ENCODE results near the gene ROR2. TPM values are rescaled to one million over a fixed set of nuclear protein-coding genes. Genes with fewer than 3 reads are reported as not detected.
A peak's percentile ranks its signal among the peaks of the same experiment; 100 is the strongest.

The ROR2 gene
- total and polyA plus RNA-seq, 4 donors = 0.13 to 0.84 (median 0.52) TPM

- WGBS = 88% methylated on average over 1 of the region's 1 CpG
Observed at GRCh38 chr9:91735049-91735448, 215.0 kb downstream of the ROR2 start.

DNA sequence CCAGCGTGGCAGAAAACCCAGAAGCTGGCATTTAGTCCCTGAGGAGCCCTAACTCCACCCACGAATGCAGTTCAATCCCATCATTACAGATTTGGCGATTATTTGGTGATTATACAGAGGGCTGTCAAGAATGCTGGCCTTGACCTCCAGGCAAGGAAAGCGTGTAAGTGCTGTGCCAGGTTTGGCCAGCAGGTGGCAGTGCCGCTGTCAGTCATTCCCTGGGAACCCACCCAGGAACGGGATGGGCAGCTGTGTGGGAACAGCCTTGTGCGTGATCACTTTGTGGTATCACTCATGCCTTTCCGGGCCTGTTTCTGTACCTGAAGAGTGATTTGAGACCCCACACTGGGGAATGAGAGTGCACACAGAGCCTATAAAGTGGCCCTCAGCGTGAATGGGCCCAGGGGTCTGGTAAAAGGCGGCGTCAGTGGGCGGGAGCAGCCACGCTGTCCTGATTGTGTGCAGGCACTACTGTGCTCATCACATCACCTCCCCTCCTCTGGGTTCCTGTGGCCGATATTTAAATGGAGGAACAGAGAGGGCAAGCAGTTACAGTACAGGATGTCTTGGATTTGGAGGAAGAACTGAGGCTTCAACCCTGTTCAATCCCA is 215.6 kb downstream of the ROR2 start:
- no peaks in the 10 kb centered on the region for H3K9me3 ChIP-seq (ENCODE audit: control insufficient read depth in 4 of 4, low read length in 3 of 4)
- no peak overlapping the region for H3K27ac ChIP-seq (ENCODE audit: low read depth in 1 of 2, low read length in 2 of 2)
- peak; percentile 82 for DNase-seq (ENCODE audit: low spot score)
- H3K4me1 ChIP-seq (ENCODE audit: control insufficient read depth in 4 of 4, insufficient read depth in 4 of 4, low read length in 3 of 4) = no peaks in the 10 kb centered on the region
- no peak overlapping the region for H3K9ac ChIP-seq (ENCODE audit: low read depth in 1 of 2, low read length in 2 of 2)
- no peak overlapping the region for H3K4me3 ChIP-seq (ENCODE audit: low read depth in 1 of 3, low read length in 3 of 3)
- 41% methylated on average over 14 of the region's 14 CpGs for WGBS
- no peak for TF ChIP-seq HNF4A (conservative IDR thresholded peaks at IDR 0.05)
- TF ChIP-seq, protein P1, sequence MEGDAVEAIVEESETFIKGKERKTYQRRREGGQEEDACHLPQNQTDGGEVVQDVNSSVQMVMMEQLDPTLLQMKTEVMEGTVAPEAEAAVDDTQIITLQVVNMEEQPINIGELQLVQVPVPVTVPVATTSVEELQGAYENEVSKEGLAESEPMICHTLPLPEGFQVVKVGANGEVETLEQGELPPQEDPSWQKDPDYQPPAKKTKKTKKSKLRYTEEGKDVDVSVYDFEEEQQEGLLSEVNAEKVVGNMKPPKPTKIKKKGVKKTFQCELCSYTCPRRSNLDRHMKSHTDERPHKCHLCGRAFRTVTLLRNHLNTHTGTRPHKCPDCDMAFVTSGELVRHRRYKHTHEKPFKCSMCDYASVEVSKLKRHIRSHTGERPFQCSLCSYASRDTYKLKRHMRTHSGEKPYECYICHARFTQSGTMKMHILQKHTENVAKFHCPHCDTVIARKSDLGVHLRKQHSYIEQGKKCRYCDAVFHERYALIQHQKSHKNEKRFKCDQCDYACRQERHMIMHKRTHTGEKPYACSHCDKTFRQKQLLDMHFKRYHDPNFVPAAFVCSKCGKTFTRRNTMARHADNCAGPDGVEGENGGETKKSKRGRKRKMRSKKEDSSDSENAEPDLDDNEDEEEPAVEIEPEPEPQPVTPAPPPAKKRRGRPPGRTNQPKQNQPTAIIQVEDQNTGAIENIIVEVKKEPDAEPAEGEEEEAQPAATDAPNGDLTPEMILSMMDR (IDR thresholded peaks at IDR 0.05; ENCODE audit: low read depth, low read length, missing input control) = peak; percentile 81
- TF ChIP-seq NR2F2 (IDR thresholded peaks at IDR 0.05) = peak; percentile 38
- TF ChIP-seq RAD21 (IDR thresholded peaks at IDR 0.05) = peak; percentile 51 to 71
- TF ChIP-seq FOXA1 (IDR thresholded peaks at IDR 0.05) = no peak
- no peaks in the 10 kb centered on the region for H3K27me3 ChIP-seq (ENCODE audit: control insufficient read depth in 4 of 4, insufficient read depth in 4 of 4, low read length in 3 of 4)
- no peaks in the 10 kb centered on the region for H3K36me3 ChIP-seq (ENCODE audit: control insufficient read depth in 4 of 4, insufficient read depth in 3 of 4, low read depth in 1 of 4, low read length in 3 of 4)

More at GRCh38 chr9:91735049-91735448, 215.0 kb downstream of the ROR2 start:
- H3K27ac ChIP-seq (ENCODE audit: low read depth in 1 of 2, low read length in 2 of 2) = no peak overlapping the region
- no peaks in the 10 kb centered on the region for H3K9me3 ChIP-seq (ENCODE audit: control insufficient read depth in 4 of 4, low read length in 3 of 4)
- H3K27me3 ChIP-seq (ENCODE audit: control insufficient read depth in 4 of 4, insufficient read depth in 4 of 4, low read length in 3 of 4) = no peaks in the 10 kb centered on the region
- no peak overlapping the region for H3K9ac ChIP-seq (ENCODE audit: low read depth in 1 of 2, low read length in 2 of 2)
- no peak overlapping the region for H3K4me3 ChIP-seq (ENCODE audit: low read depth in 1 of 3, low read length in 3 of 3)
- no peaks in the 10 kb centered on the region for H3K4me1 ChIP-seq (ENCODE audit: control insufficient read depth in 4 of 4, insufficient read depth in 4 of 4, low read length in 3 of 4)
- no peak for DNase-seq (ENCODE audit: low spot score)
- H3K36me3 ChIP-seq (ENCODE audit: control insufficient read depth in 4 of 4, insufficient read depth in 3 of 4, low read depth in 1 of 4, low read length in 3 of 4) = no peaks in the 10 kb centered on the region
- TF ChIP-seq REST (IDR thresholded peaks at IDR 0.05) = no peak
- no peak for TF ChIP-seq RAD21 (IDR thresholded peaks at IDR 0.05)
- no peak for TF ChIP-seq FOXA1 (IDR thresholded peaks at IDR 0.05)
- TF ChIP-seq SP1 (IDR thresholded peaks at IDR 0.05) = no peak
- TF ChIP-seq YY1 (IDR thresholded peaks at IDR 0.05) = no peak
- no peak for TF ChIP-seq EGR1 (IDR thresholded peaks at IDR 0.05; ENCODE audit: low read depth in 2 of 2)
- TF ChIP-seq GABPA (IDR thresholded peaks at IDR 0.05 in 1 of 2, conservative IDR thresholded peaks at IDR 0.05 in 1 of 2) = no peak
- no peak for TF ChIP-seq HNF4G (IDR thresholded peaks at IDR 0.05)
- no peak for TF ChIP-seq JUND (IDR thresholded peaks at IDR 0.05)
- TF ChIP-seq ATF3 (IDR thresholded peaks at IDR 0.05) = no peak
- no peak for TF ChIP-seq TAF1 (conservative IDR thresholded peaks at IDR 0.05)
- TF ChIP-seq, protein P1 (IDR thresholded peaks at IDR 0.05; ENCODE audit: low read depth, low read length, missing input control) = no peak
- TF ChIP-seq RXRA (IDR thresholded peaks at IDR 0.05) = no peak
- TF ChIP-seq FOXA2 (IDR thresholded peaks at IDR 0.05) = no peak
- TF ChIP-seq, protein P2, sequence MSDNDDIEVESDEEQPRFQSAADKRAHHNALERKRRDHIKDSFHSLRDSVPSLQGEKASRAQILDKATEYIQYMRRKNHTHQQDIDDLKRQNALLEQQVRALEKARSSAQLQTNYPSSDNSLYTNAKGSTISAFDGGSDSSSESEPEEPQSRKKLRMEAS (IDR thresholded peaks at IDR 0.05) = no peak

Data from liver (tissue), 9 donors.